Right cardiac atrium (tissue), 5 donors: ENCODE measurements around the gene GCNT4. TPM values are rescaled to one million over a fixed set of nuclear protein-coding genes. Genes with fewer than 3 reads are reported as not detected.

Experiments
- ATAC-seq, 2 donors: fragments of 200-7000 bp; cut with Tn5 transposase; one replicate each; pipeline versions ENCODE4 v1.8.0 to v1.9.1; 2020; ENCODE audit warnings: moderate library complexity in 2 of 2, mild to moderate bottlenecking in 1 of 2
- DNase-seq, 3 donors: peaks; one replicate each; pipeline ENCODE4 v3.0.0-alpha.2; 2020
- H3K27ac ChIP-seq: one replicate; pipeline ENCODE4 v1.5.1; 2013; ENCODE audit warnings: mild to moderate bottlenecking, low read length, control low read depth, moderate library complexity
- H3K27me3 ChIP-seq: one replicate; pipeline ENCODE4 v1.6.1; 2013; ENCODE audit not compliant: control insufficient read depth, insufficient read depth
- H3K4me1 ChIP-seq: one replicate; pipeline ENCODE4 v1.6.1; 2013; ENCODE audit warnings: low read length; ENCODE audit not compliant: control insufficient read depth, insufficient read depth
- H3K4me3 ChIP-seq: one replicate; pipeline ENCODE4 v1.5.1; 2013; ENCODE audit warnings: low read length, control low read depth
- H3K9me3 ChIP-seq: one replicate; pipeline ENCODE4 v1.6.1; 2013; ENCODE audit warnings: low read length; ENCODE audit not compliant: control insufficient read depth
- WGBS: extraction: QIAGEN DNeasy Blood & Tissue Kit; methylation state at CpG from one replicate; pipeline ENCODE4 v1.1.7; 2013; 5-methylcytosine and 5-hydroxymethylcytosine counted together
- intact Hi-C, 4 donors: fragments of 100-400 bp; cut with DNase I; formaldehyde crosslinking; loops; one replicate each; pipeline versions ENCODE4 v1.11.0 to v1.14.0; 2022 to 2023
- polyA plus RNA-seq: library from polyadenylated mRNA; stranded (reverse); fragments of 200-250 nt; gene quantifications from one replicate; pipeline ENCODE4 v1.2.3, GENCODE V29; 2013
- total RNA-seq, 4 donors: library from RNA; stranded (reverse); fragmentation: NEBNext Ultra II Directional; extraction: Animal tissue kit (Norgen Biotek cat#: 25700); gene quantifications; one replicate each; pipeline ENCODE4 v1.2.1, GENCODE V29; 2021
- donor health status: healthy with polysubstance abuse.
- donor health status: DM: no; HTN: yes; CAD: no.
- donor health status: DM: no; HTN: no; CAD: no.
- donor health status: DM: no; HTN: yes; CAD: no; lungs with severe emphysema.
- donor health status: DM: yes; HTN: yes; CAD: no.

Gene GCNT4
- total and polyA plus RNA-seq, 5 donors: 0.26 to 0.34 (median 0.31) TPM

DNA sequence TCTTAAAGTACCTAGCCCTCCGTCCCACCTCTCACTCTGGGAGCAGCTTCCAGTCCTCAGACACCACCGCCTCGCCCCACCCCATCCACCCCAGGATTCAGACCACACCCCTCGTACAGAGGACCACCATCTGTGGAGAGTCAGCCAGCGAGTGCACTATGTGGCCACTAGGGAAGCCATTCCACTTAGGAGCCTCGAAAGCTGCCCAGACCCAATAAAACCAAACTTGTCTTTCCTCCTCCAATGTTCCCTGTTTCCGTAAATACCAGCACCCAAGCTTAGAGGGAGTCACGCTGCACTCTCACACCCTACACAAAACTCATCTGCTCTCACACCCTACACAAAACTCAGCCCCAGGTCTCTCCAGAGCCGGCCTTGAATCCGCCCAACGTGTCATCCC, 1.9 kb downstream of the GCNT4 start:
- peak in 1 of 3 donors; percentile 52 for DNase-seq
- 81% methylated on average over 11 of the region's 11 CpGs for WGBS
- H3K27ac ChIP-seq: no peak overlapping the region
- H3K4me3 ChIP-seq: no peak overlapping the region
- no peaks in the 10 kb centered on the region for H3K27me3 ChIP-seq
- H3K9me3 ChIP-seq: no peaks in the 10 kb centered on the region
- H3K4me1 ChIP-seq: no peaks in the 10 kb centered on the region
- no peak for ATAC-seq
- intact Hi-C loops: no loop called here

DNA sequence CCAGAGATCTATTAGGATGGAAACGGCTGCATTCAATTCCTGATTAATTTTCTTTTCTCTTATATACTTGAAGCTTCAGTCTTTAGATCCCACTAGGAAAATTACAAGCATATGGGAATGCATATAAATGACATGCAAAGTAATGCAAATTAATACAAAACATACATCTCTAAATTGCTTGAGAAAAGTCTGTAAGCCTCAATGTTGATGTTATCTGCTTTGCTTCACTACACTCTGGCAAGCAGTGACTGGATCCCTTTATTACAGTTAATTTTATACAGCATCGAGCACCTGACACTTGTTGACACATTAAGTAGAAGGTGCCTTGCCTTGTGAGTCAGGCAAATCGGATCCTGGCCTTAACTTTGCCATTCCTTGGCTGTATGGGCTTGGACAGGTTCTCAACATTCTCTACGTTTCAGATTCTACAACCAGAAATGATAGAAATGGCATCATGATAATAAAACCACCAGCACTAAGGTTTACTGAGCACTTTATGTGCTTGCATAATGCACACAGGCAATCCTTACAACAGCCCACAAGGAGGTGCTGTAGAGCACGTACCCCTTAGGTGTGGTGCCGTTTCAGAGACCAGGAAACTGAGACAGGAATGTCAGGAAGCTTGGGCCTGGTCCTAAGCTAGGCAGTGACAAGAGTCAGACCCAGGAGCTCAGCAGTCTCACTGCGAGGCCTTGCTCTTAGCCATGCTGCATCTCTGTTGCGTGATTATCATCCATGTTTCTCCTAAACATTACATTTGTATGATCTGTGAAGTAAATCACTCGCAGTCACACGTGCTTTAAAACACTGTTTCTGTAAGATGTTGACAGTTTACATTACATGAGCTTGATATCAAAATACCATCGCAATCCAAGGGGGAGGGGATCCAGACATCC, 2.7 kb downstream of the GCNT4 start:
- H3K4me3 ChIP-seq: no peak overlapping the region
- WGBS: 65% methylated on average over 11 of the region's 11 CpGs
- peak in 1 of 2 donors; percentile 47 for ATAC-seq

DNA sequence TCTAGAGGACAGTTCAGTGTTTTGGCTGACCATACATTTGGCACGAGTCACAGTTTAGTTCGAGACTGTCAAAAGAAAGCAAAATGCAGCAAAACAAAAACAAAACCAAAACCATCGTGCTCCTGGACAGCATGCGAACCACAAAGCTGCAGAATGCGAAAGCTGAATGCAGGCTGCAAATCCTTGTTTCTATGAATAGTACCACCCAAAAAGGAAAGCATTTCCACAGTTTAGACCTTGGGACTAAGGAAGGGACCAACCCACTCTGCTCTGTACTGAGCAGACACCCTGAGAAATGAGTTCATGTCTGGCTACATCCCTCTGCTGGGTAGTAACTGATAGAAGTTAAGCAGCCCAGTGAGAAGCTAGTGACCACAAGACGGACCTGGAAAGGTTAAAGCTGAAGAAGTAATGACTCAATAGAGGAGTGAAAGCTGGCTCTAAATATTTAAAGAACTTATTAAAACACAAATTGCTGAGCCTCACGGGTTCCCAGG, 3.9 kb downstream of the GCNT4 start:
- ATAC-seq: no peak
- Histone ChIP-seq H3K4me3 (no peak overlapping the region), H3K27ac (no peak overlapping the region), H3K9me3 (no peaks in the 10 kb centered on the region), H3K27me3 (no peaks in the 10 kb centered on the region), H3K4me1 (no peaks in the 10 kb centered on the region)
- intact Hi-C loops: no loop called here
- DNase-seq: no peak
- 65% methylated on average over 7 of the region's 7 CpGs for WGBS

More for the DNA sequence above, 2.7 kb downstream of the GCNT4 start:
- Histone ChIP-seq H3K27ac (no peak overlapping the region), H3K9me3 (no peaks in the 10 kb centered on the region), H3K27me3 (no peaks in the 10 kb centered on the region), H3K4me1 (no peaks in the 10 kb centered on the region)
- DNase-seq: peak in 2 of 3 donors; percentile 29 to 51
- intact Hi-C loops: no loop called here

DNA sequence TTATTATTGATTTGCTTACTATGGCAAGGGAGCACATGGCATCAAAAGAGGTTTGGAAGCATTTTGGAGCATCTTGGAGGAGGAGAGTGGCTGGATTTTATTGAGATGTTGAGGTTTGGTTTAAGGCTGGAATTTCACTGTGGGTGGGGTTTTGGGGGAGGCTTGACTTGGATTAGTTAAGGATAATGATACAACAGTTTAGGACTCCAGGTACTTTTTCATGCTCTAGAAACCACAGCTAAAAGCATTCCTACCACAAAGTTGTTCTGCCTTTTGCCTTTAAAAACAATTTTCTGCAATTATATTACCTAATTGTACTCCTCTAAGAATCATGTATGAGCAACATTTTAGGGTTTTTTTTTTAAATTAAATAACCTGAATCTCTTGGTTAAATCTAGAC, 5.0 kb downstream of the GCNT4 start:
- Histone ChIP-seq H3K27ac (no peak overlapping the region), H3K27me3 (no peaks in the 10 kb centered on the region), H3K9me3 (no peaks in the 10 kb centered on the region), H3K4me3 (no peak overlapping the region), H3K4me1 (no peaks in the 10 kb centered on the region)
- no peak for ATAC-seq
- DNase-seq: no peak
- intact Hi-C loops: no loop called here

DNA sequence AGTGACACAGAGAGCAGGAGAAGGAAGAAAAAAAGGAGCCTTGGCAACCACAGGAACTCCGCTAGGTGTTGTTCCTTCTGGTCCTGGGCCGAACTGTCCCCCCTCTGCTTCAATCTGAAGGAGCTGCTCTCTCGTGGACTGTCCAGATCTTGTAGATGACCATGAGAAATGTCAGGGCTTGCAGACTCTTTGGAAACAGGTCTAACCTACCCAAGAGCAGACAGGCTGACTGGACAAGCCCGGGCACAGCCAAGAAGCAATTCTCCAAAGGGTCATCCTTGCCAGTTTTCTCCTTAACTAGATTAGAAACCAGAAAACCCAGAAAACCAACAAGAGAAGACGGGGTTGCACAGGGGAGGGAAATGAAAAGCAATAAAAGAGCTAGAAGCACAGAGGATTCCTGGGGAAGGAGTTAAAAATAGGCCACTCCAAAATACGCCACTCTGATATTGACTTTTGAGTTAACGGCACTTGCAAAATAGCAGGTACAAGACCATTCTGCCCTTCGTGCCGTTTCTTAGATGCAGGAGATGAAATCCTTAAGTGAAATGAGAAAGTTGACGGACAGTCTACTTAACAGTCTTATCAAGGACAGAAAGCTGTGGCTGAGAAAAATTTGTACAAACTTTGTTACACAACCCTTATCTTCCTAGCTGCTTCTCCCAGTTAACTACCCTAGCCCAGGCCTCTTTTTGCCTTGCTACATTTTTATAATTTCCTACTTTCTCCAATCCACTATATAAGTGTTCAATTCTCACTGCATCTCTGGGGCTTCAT, 5.8 kb downstream of the GCNT4 start:
- Histone ChIP-seq H3K9me3 (no peaks in the 10 kb centered on the region), H3K4me1 (no peaks in the 10 kb centered on the region), H3K4me3 (no peak overlapping the region), H3K27me3 (no peaks in the 10 kb centered on the region), H3K27ac (no peak overlapping the region)
- intact Hi-C loops: no loop called here
- no peak for ATAC-seq
- 78% methylated on average over 10 of the region's 10 CpGs for WGBS
- DNase-seq: no peak

DNA sequence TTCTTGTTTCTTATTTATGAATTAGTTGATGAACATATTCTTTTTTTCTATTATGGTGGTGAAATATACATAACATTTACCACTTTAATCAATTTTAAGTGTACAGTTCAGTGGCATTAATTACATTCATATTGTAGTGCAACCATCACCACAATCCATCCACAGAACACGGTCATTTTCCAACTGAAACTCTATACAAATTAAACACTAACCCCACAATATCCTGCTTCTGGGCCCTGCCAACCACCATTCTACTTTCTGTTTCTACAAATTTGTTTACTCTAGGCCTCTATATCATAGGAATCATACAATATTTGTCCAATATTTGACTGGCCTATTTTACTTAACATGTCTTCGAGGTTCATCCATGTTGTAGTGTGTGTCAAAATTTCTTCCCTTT, 7.3 kb downstream of the GCNT4 start:
- Histone ChIP-seq H3K27ac (no peak overlapping the region), H3K9me3 (no peaks in the 10 kb centered on the region), H3K27me3 (no peaks in the 10 kb centered on the region), H3K4me3 (no peak overlapping the region), H3K4me1 (no peaks in the 10 kb centered on the region)
- 95% methylated on average over 2 of the region's 2 CpGs for WGBS
- no peak for DNase-seq
- intact Hi-C loops: no loop called here
- no peak for ATAC-seq

DNA sequence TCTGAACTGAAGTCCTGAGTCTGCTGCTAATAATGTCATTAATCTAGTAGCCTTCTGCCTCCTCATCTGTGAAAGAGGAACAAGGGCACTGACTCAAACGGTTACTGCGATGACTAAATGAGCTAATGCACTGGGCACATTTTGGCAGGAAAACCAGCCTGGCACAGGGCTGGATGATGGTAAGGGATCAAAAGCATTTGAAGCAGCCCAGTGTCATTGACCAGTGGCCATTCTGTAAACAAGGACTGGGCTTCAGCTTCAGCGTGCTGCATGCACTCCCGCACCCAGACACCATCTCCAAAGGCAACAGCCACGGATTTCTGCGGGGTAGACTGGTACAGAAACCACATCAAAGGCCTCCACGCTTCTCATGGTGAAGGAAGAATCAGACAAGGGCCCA, 8.0 kb downstream of the GCNT4 start:
- no peak overlapping the region for H3K4me3 ChIP-seq
- DNase-seq (no peak), ATAC-seq (no peak)
- no peaks in the 10 kb centered on the region for H3K4me1 ChIP-seq
- 90% methylated on average over 7 of the region's 7 CpGs for WGBS
- no peaks in the 10 kb centered on the region for H3K9me3 ChIP-seq
- no peak overlapping the region for H3K27ac ChIP-seq
- no peaks in the 10 kb centered on the region for H3K27me3 ChIP-seq
- intact Hi-C loops: no loop called here

DNA sequence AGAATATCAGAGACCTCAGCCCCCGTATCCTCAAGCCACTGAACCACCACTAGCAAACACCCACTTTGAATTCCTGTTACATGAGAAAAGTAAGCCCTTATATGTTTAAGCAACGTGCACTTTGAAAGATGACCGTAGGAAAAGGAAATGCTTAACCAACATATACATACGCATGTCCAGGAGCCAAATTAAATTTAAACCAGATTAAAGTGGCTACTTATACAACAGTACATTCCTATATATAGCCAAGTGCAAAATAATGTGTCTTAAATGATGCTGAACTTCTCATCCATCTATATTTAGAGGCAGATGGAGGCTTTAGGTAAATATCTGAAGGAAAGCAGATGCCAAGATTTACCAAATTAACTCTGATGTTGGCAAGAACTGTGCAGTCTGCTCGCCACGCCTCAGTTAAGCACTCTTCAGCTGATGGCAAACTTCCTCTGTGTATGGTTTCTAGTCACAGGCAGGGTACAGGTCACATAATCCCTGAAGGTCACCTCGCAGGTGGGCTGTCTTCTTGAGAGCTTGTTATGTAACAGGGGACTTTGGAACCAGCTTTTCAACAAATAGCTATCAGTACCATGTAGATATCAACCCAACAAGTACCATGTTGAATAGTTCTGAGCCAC, 8.6 kb downstream of the GCNT4 start:
- intact Hi-C loops: no loop called here
- Histone ChIP-seq H3K27me3 (no peaks in the 10 kb centered on the region), H3K4me3 (no peak overlapping the region), H3K27ac (no peak overlapping the region), H3K4me1 (no peaks in the 10 kb centered on the region), H3K9me3 (no peaks in the 10 kb centered on the region)
- WGBS: 91% methylated on average over 7 of the region's 7 CpGs
- no peak for DNase-seq
- no peak for ATAC-seq

DNA sequence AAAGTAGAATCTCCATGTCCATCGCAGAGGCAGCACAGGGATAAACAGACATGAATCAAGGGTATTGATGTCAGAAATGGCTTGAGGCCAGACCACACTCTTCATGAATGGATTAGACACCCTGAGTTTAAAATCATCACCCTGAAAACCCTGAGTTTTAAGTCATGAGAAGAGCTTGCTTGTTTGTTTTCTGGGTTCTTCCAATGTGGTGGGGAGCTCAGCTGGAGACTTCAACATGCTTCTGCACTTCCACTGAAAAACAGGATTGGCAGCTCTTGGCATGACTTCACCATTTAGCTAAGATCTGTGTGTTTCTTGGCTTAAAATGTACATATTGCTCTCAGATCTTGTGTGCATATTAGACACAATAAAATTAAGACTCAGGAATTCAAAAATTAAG, 9.8 kb downstream of the GCNT4 start:
- no peaks in the 10 kb centered on the region for H3K9me3 ChIP-seq
- DNase-seq (no peak), ATAC-seq (no peak)
- H3K4me3 ChIP-seq: no peak overlapping the region
- H3K27me3 ChIP-seq: no peaks in the 10 kb centered on the region
- no peaks in the 10 kb centered on the region for H3K4me1 ChIP-seq
- H3K27ac ChIP-seq: no peak overlapping the region
- intact Hi-C loops: no loop called here
- 86% methylated on average over 1 of the region's 1 CpG for WGBS

DNA sequence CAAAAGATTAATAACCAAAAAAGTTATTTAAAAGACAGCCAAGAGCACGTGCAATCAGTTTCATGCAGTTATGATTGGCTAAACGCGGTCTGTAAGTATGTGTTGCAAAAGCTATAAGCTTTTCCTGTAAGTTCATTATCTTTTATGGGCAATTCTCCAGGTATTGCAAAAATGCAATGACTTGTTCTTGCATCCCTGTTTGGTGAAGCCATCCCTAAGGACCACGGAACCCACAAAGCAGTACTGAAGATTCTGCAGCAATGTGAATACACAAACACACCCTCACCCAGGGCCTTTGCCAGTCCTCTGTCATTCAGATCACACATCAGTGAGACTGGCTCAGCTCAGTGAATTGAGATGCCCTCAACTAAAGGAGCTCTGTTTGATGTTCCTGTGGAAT, 11.4 kb downstream of the GCNT4 start:
- DNase-seq (no peak), ATAC-seq (no peak)
- Histone ChIP-seq H3K27ac (no peak overlapping the region), H3K9me3 (no peaks in the 10 kb centered on the region), H3K4me1 (no peaks in the 10 kb centered on the region), H3K4me3 (no peak overlapping the region), H3K27me3 (no peaks in the 10 kb centered on the region)
- intact Hi-C loops: no loop called here
- 57% methylated on average over 4 of the region's 4 CpGs for WGBS

DNA sequence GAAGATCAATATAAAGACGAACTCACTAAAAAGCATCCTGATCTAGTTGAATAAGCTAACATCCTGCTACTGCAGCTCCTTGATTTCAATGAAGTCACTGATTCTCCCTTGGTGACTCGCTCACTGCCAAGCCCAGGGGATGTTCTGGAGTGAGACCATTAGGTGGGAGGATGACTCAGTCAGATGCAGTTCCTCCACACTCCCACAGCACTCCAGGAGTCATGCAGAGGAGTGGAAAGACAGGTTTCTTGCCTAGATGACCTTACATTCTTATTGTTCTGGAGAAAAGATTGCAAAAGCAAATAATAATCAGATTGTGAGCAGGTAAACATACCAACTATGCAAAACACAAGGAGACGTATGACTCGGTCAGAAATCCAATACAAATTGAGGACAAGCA, 15.3 kb downstream of the GCNT4 start:
- Histone ChIP-seq H3K4me1 (no peaks in the 10 kb centered on the region), H3K27ac (no peak overlapping the region), H3K4me3 (no peak overlapping the region), H3K9me3 (no peaks in the 10 kb centered on the region), H3K27me3 (no peaks in the 10 kb centered on the region)
- DNase-seq (no peak), ATAC-seq (no peak)
- WGBS: 80% methylated on average over 4 of the region's 4 CpGs
- intact Hi-C loops: no loop called here
